SKM-1 treated with dmso at 0.1 percent for 144 hours (cell line): ENCODE measurements around the gene TEF.

ENCODE experiments used
- DNase-seq: peaks from one replicate; lab custom pipeline; 2025; ENCODE audit not compliant: unreplicated experiment; lab: John Stamatoyannopoulos, UW

Gene TEF

GRCh38 chr22:41447435-41448188 lies 65.9 kb downstream of the TEF start:
- peak; percentile 19 for DNase-seq

- DNase-seq: peak; percentile 99
Observed at GRCh38 chr22:41448189-41448808, 66.6 kb downstream of the TEF start.
